Measurements from ENCODE around the gene IL4I1.

The IL4I1 gene

GRCh38 chr19:49929611-49930482 lies 33.2 kb upstream of the IL4I1 start:
- Histone ChIP-seq H3F3A (ENCODE audit: control insufficient read depth, insufficient read depth) (no peaks in the 10 kb centered on the region), H3K4me1 (ENCODE audit: control insufficient read depth, low read length) (peaks cover 37% of the 10 kb centered on the region), H4K20me1 (ENCODE audit: control insufficient read depth, insufficient read depth, low read depth, low read length) (peaks cover 20% of the 10 kb centered on the region), H3K27me3 (ENCODE audit: control insufficient read depth, low read length) (no peaks in the 10 kb centered on the region), H3K9me3 (ENCODE audit: control insufficient read depth, insufficient read depth, low read length) (no peaks in the 10 kb centered on the region), H3K9me2 (replicated peaks; ENCODE audit: control insufficient read depth, low read length) (no peaks in the 10 kb centered on the region), H3K4me3 (ENCODE audit: low read length) (peak overlapping the region; percentile 82), H3K79me2 (ENCODE audit: control insufficient read depth, low read length) (peaks cover 63% of the 10 kb centered on the region), H3K4me2 (ENCODE audit: low read length) (peak overlapping the region; percentile 94), H3K27ac (ENCODE audit: low read depth, low read length) (peak overlapping the region; percentile 86), H3K36me3 (ENCODE audit: control insufficient read depth, low read length) (peaks cover 73% of the 10 kb centered on the region)
- no peak for TF ChIP-seq CTCF (IDR thresholded peaks at IDR 0.05; ENCODE audit: low read depth, low read length, poor library complexity, severe bottlenecking)
- TF ChIP-seq EZH2phosphoT487 (IDR thresholded peaks at IDR 0.05; ENCODE audit: borderline replicate concordance, low read length) = no peak

- TF ChIP-seq EZH2phosphoT487 (IDR thresholded peaks at IDR 0.05; ENCODE audit: borderline replicate concordance, low read length) (no peak), CTCF (IDR thresholded peaks at IDR 0.05; ENCODE audit: low read depth, low read length, poor library complexity, severe bottlenecking) (no peak)
- Histone ChIP-seq H3K27me3 (ENCODE audit: control insufficient read depth, low read length) (no peaks in the 10 kb centered on the region), H3K9me2 (replicated peaks; ENCODE audit: control insufficient read depth, low read length) (no peaks in the 10 kb centered on the region), H3K36me3 (ENCODE audit: control insufficient read depth, low read length) (peaks cover 79% of the 10 kb centered on the region), H3K4me1 (ENCODE audit: control insufficient read depth, low read length) (peaks cover 44% of the 10 kb centered on the region), H4K20me1 (ENCODE audit: control insufficient read depth, insufficient read depth, low read depth, low read length) (peaks cover 24% of the 10 kb centered on the region), H3K9me3 (ENCODE audit: control insufficient read depth, insufficient read depth, low read length) (no peaks in the 10 kb centered on the region), H3K79me2 (ENCODE audit: control insufficient read depth, low read length) (peaks cover 70% of the 10 kb centered on the region), H3K4me3 (ENCODE audit: low read length) (peak within 1 kb of the TSS; percentile 82), H3K4me2 (ENCODE audit: low read length) (peak within 1 kb of the TSS; percentile 94), H3K27ac (ENCODE audit: low read depth, low read length) (peak within 1 kb of the TSS; percentile 86), H3F3A (ENCODE audit: control insufficient read depth, insufficient read depth) (no peaks in the 10 kb centered on the region)
Measured at GRCh38 chr19:49929121-49929610, 32.5 kb upstream of the IL4I1 start, which contains the start of the genes ATF5 and NUP62. Gene ATF5, plus strand, starts transcription at chr19:49929205. Its CDS starts 1,646 bp downstream, at chr19:49930851. Gene NUP62, minus strand, starts transcription at chr19:49929504. Its CDS starts 19,697 bp downstream, at chr19:49909807.

GRCh38 chr19:49927526-49928264 lies 31.0 kb upstream of the IL4I1 start:
- Histone ChIP-seq H4K20me1 (ENCODE audit: control insufficient read depth, insufficient read depth, low read depth, low read length) (peaks cover 20% of the 10 kb centered on the region), H3K4me1 (ENCODE audit: control insufficient read depth, low read length) (peaks cover 51% of the 10 kb centered on the region), H3K9me2 (replicated peaks; ENCODE audit: control insufficient read depth, low read length) (no peaks in the 10 kb centered on the region), H3K9me3 (ENCODE audit: control insufficient read depth, insufficient read depth, low read length) (no peaks in the 10 kb centered on the region), H3K4me2 (ENCODE audit: low read length) (peak overlapping the region; percentile 94), H3K27me3 (ENCODE audit: control insufficient read depth, low read length) (no peaks in the 10 kb centered on the region), H3K4me3 (ENCODE audit: low read length) (peak overlapping the region; percentile 82), H3K79me2 (ENCODE audit: control insufficient read depth, low read length) (peaks cover 84% of the 10 kb centered on the region), H3F3A (ENCODE audit: control insufficient read depth, insufficient read depth) (no peaks in the 10 kb centered on the region), H3K27ac (ENCODE audit: low read depth, low read length) (peak overlapping the region; percentile 86; the same call in 1 of the 2 replicates), H3K36me3 (ENCODE audit: control insufficient read depth, low read length) (peaks cover 86% of the 10 kb centered on the region)
- TF ChIP-seq EZH2phosphoT487 (IDR thresholded peaks at IDR 0.05; ENCODE audit: borderline replicate concordance, low read length) (no peak), CTCF (IDR thresholded peaks at IDR 0.05; ENCODE audit: low read depth, low read length, poor library complexity, severe bottlenecking) (no peak)
